SK-N-SH (cell line): ENCODE measurements around the gene LSP1. TPM values are rescaled to one million over a fixed set of nuclear protein-coding genes. Genes with fewer than 3 reads are reported as not detected.

ENCODE experiments used
- CTCF ChIA-PET: fragments of 300-600, 350-600 bp; formaldehyde crosslinking; extraction: SDS; loops from one replicate; lab custom pipeline; 2021; lab: Yijun Ruan, JAX
- POLR2A ChIA-PET: fragments of 350-600 bp; sonication (Branson Sonifier 250); formaldehyde crosslinking; extraction: SDS; loops from one replicate; lab custom pipeline; 2020; ENCODE audit warnings: antibody characterized with exemption, inconsistent platforms; lab: Yijun Ruan, JAX
- DNase-seq: peaks from one replicate; pipeline ENCODE4 v3.0.0; 2012
- H2AFZ ChIP-seq: fragments of 200-600 bp; sonication (generic); 2 replicates; pipeline ENCODE4 v1.8.1; 2016; ENCODE audit warnings: antibody characterized with exemption, mild to moderate bottlenecking, low read depth
- H3F3A ChIP-seq: fragments of 200-600 bp; sonication (generic); replicated peaks from 2 replicates; pipeline ENCODE3; 2016; ENCODE audit warnings: antibody characterized with exemption, mild to moderate bottlenecking; ENCODE audit not compliant: insufficient read depth
- H3K27ac ChIP-seq, 2 experiments: fragments of 200-500 bp in 1 of 2; fragments of 200-600 bp in 1 of 2; sonication (Bioruptor generic) in 1 of 2; sonication (generic), shearing (Covaris generic) in 1 of 2; 2 replicates each; pipeline versions ENCODE4 v1.5.1 to v1.6.1; 2014 to 2016; ENCODE audit warnings: low read depth in 2 of 2, inconsistent platforms in 1 of 2, low read length in 1 of 2, mild to moderate bottlenecking in 1 of 2, mixed read lengths in 1 of 2
- H3K27me3 ChIP-seq: fragments of 200-600 bp; sonication (generic), shearing (Covaris generic); 2 replicates; pipeline ENCODE4 v1.6.1; 2016; ENCODE audit warnings: mixed run types; ENCODE audit not compliant: insufficient read depth
- H3K36me3 ChIP-seq, 2 experiments: fragments of 200-500 bp in 1 of 2; fragments of 200-600 bp in 1 of 2; sonication (Bioruptor generic) in 1 of 2; sonication (generic) in 1 of 2; replicated peaks in 1 of 2; 2 replicates each; pipeline versions ENCODE3 to v1.5.1; 2014 to 2016; ENCODE audit warnings: low read length in 1 of 2, mild to moderate bottlenecking in 1 of 2; ENCODE audit not compliant: insufficient read depth in 2 of 2, control insufficient read depth in 1 of 2
- H3K4me1 ChIP-seq, 2 experiments: fragments of 200-500 bp in 1 of 2; fragments of 200-600 bp in 1 of 2; sonication (Bioruptor generic) in 1 of 2; sonication (generic), shearing (Covaris generic) in 1 of 2; 2 replicates each; pipeline versions ENCODE4 v1.5.1 to v1.6.1; 2014 to 2016; ENCODE audit warnings: low read depth in 1 of 2, low read length in 1 of 2, mixed run types in 1 of 2; ENCODE audit not compliant: insufficient read depth in 2 of 2, control insufficient read depth in 1 of 2
- H3K4me2 ChIP-seq: fragments of 200-600 bp; sonication (generic), shearing (Covaris generic); 2 replicates; pipeline ENCODE4 v1.6.1; 2017; ENCODE audit warnings: mixed run types
- H3K4me3 ChIP-seq, 2 experiments: fragments of 200-500 bp in 1 of 2; fragments of 200-600 bp in 1 of 2; sonication (Bioruptor generic) in 1 of 2; sonication (generic), shearing (Covaris generic) in 1 of 2; 2 replicates each; pipeline versions ENCODE4 v1.5.1 to v1.8.1; 2014 to 2016; ENCODE audit warnings: low read depth in 2 of 2, inconsistent platforms in 1 of 2, low read length in 1 of 2, mild to moderate bottlenecking in 1 of 2, mixed read lengths in 1 of 2, moderate library complexity in 1 of 2
- H3K79me2 ChIP-seq: fragments of 200-600 bp; sonication (generic); 2 replicates; pipeline ENCODE4 v1.8.1; 2017; ENCODE audit warnings: mild to moderate bottlenecking; ENCODE audit not compliant: insufficient read depth
- H3K9ac ChIP-seq: fragments of 200-600 bp; sonication (generic); 2 replicates; pipeline ENCODE4 v1.6.1; 2017; ENCODE audit warnings: mixed run types
- H3K9me2 ChIP-seq: fragments of 200-600 bp; sonication (generic); 2 replicates; pipeline ENCODE4 v1.6.1; 2017; ENCODE audit warnings: mixed run types
- H3K9me3 ChIP-seq: fragments of 200-600 bp; sonication (generic); 2 replicates; pipeline ENCODE4 v1.6.1; 2017; ENCODE audit warnings: mixed run types, mild to moderate bottlenecking, moderate library complexity
- H4K20me1 ChIP-seq: fragments of 200-600 bp; sonication (generic); 2 replicates; pipeline ENCODE4 v1.6.1; 2017; ENCODE audit warnings: mild to moderate bottlenecking, mixed run types; ENCODE audit not compliant: insufficient read depth
- ELF1 ChIP-seq: IDR thresholded peaks from 2 replicates; pipeline ENCODE4 v1.4.0; 2012
- EZH2phosphoT487 ChIP-seq: fragments of 200-600 bp; sonication (generic); IDR thresholded peaks from 2 replicates; pipeline ENCODE4 v1.6.1; 2017; ENCODE audit warnings: low read depth, mixed run types, mild to moderate bottlenecking, antibody characterized with exemption, moderate library complexity, borderline replicate concordance
- FOXJ3 ChIP-seq: sonication (generic); formaldehyde crosslinking; IDR thresholded peaks from 2 replicates; pipeline ENCODE4 v1.5.1; 2020; ENCODE audit warnings: mild to moderate bottlenecking, missing genetic modification reagents
- FOXM1 ChIP-seq: IDR thresholded peaks from 2 replicates; pipeline ENCODE4 v1.4.0; 2012; ENCODE audit warnings: low read depth, mild to moderate bottlenecking
- IRF3 ChIP-seq: fragments of 150-350 bp; IDR thresholded peaks from 2 replicates; pipeline ENCODE4 v1.6.1; 2016; ENCODE audit warnings: mild to moderate bottlenecking, low read depth, low read length
- JUND ChIP-seq: IDR thresholded peaks from 2 replicates; pipeline ENCODE4 v1.4.0; 2012
- MEF2A ChIP-seq: IDR thresholded peaks from 2 replicates; pipeline ENCODE4 v1.4.0; 2012; ENCODE audit warnings: low read depth, borderline replicate concordance
- POLR2AphosphoS5 ChIP-seq: IDR thresholded peaks from 2 replicates; pipeline ENCODE4 v1.6.1; 2012; ENCODE audit warnings: low read depth, low read length
- REST ChIP-seq: IDR thresholded peaks from 2 replicates; pipeline ENCODE4 v1.6.1; 2012; ENCODE audit warnings: mild to moderate bottlenecking, low read depth, low read length, moderate library complexity
- RFX5 ChIP-seq: IDR thresholded peaks from 2 replicates; pipeline ENCODE4 v1.6.1; 2012; ENCODE audit warnings: mild to moderate bottlenecking, improper control_type of control experiment, low read length
- RXRA ChIP-seq: IDR thresholded peaks from 2 replicates; pipeline ENCODE4 v1.4.0; 2012; ENCODE audit warnings: low read depth, mild to moderate bottlenecking, borderline replicate concordance
- SIN3A ChIP-seq: IDR thresholded peaks from 2 replicates; pipeline ENCODE4 v1.6.1; 2012; ENCODE audit warnings: low read depth, mild to moderate bottlenecking, low read length, moderate library complexity, borderline replicate concordance
- TCF12 ChIP-seq: IDR thresholded peaks from 2 replicates; pipeline ENCODE4 v1.4.0; 2012
- ZBTB33 ChIP-seq: IDR thresholded peaks from 2 replicates; pipeline ENCODE4 v1.4.0; 2012; ENCODE audit warnings: low read depth, borderline replicate concordance
- WGBS: methylation state at CpG from one replicate; pipeline ENCODE4 v1.1.6; 2017; ENCODE audit warnings: low lambda C conversion rate; 5-methylcytosine and 5-hydroxymethylcytosine counted together
- polyA plus RNA-seq, 3 experiments: library from polyadenylated mRNA; depleted of rRNA; stranded (reverse); fragments of >200 nt; gene quantifications; 2 replicates each; pipeline ENCODE4 v1.2.3, GENCODE V29; 2012

The LSP1 gene
- polyA plus RNA-seq, 1 of the 3 experiments (the other 2 are of a cell fraction) = 0.38 TPM

- H3K9me2 ChIP-seq = no peaks in the 10 kb centered on the region
- H3K27ac ChIP-seq = peak within 1 kb of the TSS in 1 of 2 experiments; percentile 44; a peak in 1 of 4 replicates
- no peak within 1 kb of the TSS for H3K4me3 ChIP-seq
- no peaks in the 10 kb centered on the region for H3K36me3 ChIP-seq
- no peak within 1 kb of the TSS for H3K4me2 ChIP-seq
- H4K20me1 ChIP-seq = no peaks in the 10 kb centered on the region
- no peaks in the 10 kb centered on the region for H3K27me3 ChIP-seq
- CTCF ChIA-PET = interaction anchor here (0.7 to 20.8 kb wide), 22 partner anchors 11 to 315 kb away, joined by 3 to 585 read pairs (median 10); partner anchors contain the start of genes IGF2 and KRTAP5-6
- H2AFZ ChIP-seq = no peak within 1 kb of the TSS
- H3F3A ChIP-seq = no peaks in the 10 kb centered on the region
- DNase-seq = peak; percentile 72
- no peak for TF ChIP-seq MEF2A
- TF ChIP-seq JUND = no peak
- no peak for TF ChIP-seq IRF3
- no peak for TF ChIP-seq REST
- no peak for TF ChIP-seq POLR2AphosphoS5
- no peak for TF ChIP-seq RXRA
- no peak for TF ChIP-seq TCF12
- TF ChIP-seq FOXJ3 (CRISPR knock-in tag) = no peak
- no peak for TF ChIP-seq ELF1
- no peak for TF ChIP-seq RFX5
- no peak for TF ChIP-seq FOXM1
- no peak for TF ChIP-seq EZH2phosphoT487
- no peak for TF ChIP-seq ZBTB33
- no peak for TF ChIP-seq SIN3A
- POLR2A ChIA-PET = interaction anchor here (0.6 to 1.7 kb wide), 4 partner anchors 13 to 141 kb away, joined by 3 to 8 read pairs (median 4); no protein-coding TSS in a partner anchor
- 84% methylated on average over 9 of the region's 26 CpGs for WGBS
- H3K9ac ChIP-seq = no peak within 1 kb of the TSS
- peaks cover 0 to 56% of the 10 kb centered on the region in 2 experiments; a peak in 1 of 4 replicates for H3K4me1 ChIP-seq
- H3K79me2 ChIP-seq = no peaks in the 10 kb centered on the region
- H3K9me3 ChIP-seq = no peaks in the 10 kb centered on the region
These were observed 17.9 kb upstream of the LSP1 start, which contains the start of gene SYT8 for GRCh38 chr11:1834779-1835670. SYT8 (plus strand) TSS chr11:1834990; CDS start chr11:1835106, 116 bp downstream.
